Left lung (tissue), 14 donors: Measurements from ENCODE around the gene ZNF425. TPM values are rescaled to one million over a fixed set of nuclear protein-coding genes. Genes with fewer than 3 reads are reported as not detected.

Experiments
- ATAC-seq: fragments of 200-7000 bp; cut with Tn5 transposase; one replicate; pipeline ENCODE4 v1.9.1; 2020; ENCODE audit warnings: moderate library complexity
- DNase-seq, 4 donors: peaks; one replicate each; pipeline ENCODE4 v3.0.0-alpha.2; 2013 to 2020
- H3K27ac ChIP-seq, 2 donors: fragments of 200-600 bp; sonication (generic) in 1 of 2; one replicate each; pipeline versions ENCODE4 v1.5.0 to v1.8.0; 2020 to 2021
- H3K27me3 ChIP-seq, 2 donors: fragments of 200-600 bp; sonication (generic) in 1 of 2; one replicate each; pipeline versions ENCODE4 v1.5.0 to v1.8.0; 2020 to 2021
- H3K36me3 ChIP-seq, 2 donors: fragments of 200-600 bp; sonication (generic) in 1 of 2; one replicate each; pipeline versions ENCODE4 v1.5.0 to v1.8.0; 2020 to 2021
- H3K4me1 ChIP-seq, 2 donors: fragments of 200-600 bp; one replicate each; pipeline ENCODE4 v1.8.0; 2021
- H3K4me3 ChIP-seq, 2 donors: fragments of 200-600 bp; sonication (generic) in 1 of 2; one replicate each; pipeline versions ENCODE4 v1.5.0 to v1.8.0; 2020 to 2021; ENCODE audit warnings: mild to moderate bottlenecking in 1 of 2
- H3K9me3 ChIP-seq, 2 donors: fragments of 200-600 bp; sonication (generic) in 1 of 2; one replicate each; pipeline versions ENCODE4 v1.5.0 to v1.8.0; 2020 to 2021
- CTCF ChIP-seq, 2 donors: fragments of 200-600 bp; sonication (generic) in 1 of 2; IDR thresholded peaks; one replicate each; pipeline versions ENCODE4 v1.5.0 to v1.8.0; 2021; ENCODE audit warnings: antibody characterized with exemption in 2 of 2
- intact Hi-C, 2 donors: fragments of 100-400 bp; cut with DNase I; formaldehyde crosslinking; loops; one replicate each; pipeline versions ENCODE4 v1.11.2 to v1.14.2; 2022
- long read RNA-seq, 12 donors: library from polyadenylated mRNA in 2 of 12; unstranded in 2 of 12; transcript quantifications; one replicate each; pipeline ENCODE4 v2.0.0 and lab custom pipeline, GENCODE V29; 2019 to 2026
- polyA plus RNA-seq, 6 donors: library from polyadenylated mRNA; unstranded; fragments of 120-200 nt; gene quantifications; one replicate each; pipeline ENCODE4 v1.2.1, GENCODE V29; 2013; ENCODE audit not compliant: insufficient read length in 6 of 6
- total RNA-seq, 2 donors: library from RNA; stranded (reverse); fragmentation: NEBNext Ultra II Directional; extraction: Animal tissue kit (Norgen Biotek cat#: 25700); gene quantifications; one replicate each; pipeline ENCODE4 v1.2.1, GENCODE V29; 2021
- donor health status: DM: no; HTN: yes; CAD: no.
- donor health status: DM: no; HTN: no; CAD: no.

Gene ZNF425
- total RNA-seq, result 1 to 10 TPM; 1.3 to 1.5 TPM
- 1 to 10 TPM; 4.0 to 5.4 (median 4.6) TPM for polyA plus RNA-seq
- long read RNA-seq, donor 1, partial matches to known transcripts, result 0 of 2 reads
- long read RNA-seq, donor 1, other reads (novel, unspliced or antisense), result 0 of 2 reads
- long read RNA-seq, donor 2, partial matches to known transcripts, result 0 of 2 reads
- long read RNA-seq, donor 2, other reads (novel, unspliced or antisense), result 0 of 2 reads
- long read RNA-seq, donor 3, partial matches to known transcripts, result 0 of 2 reads
- long read RNA-seq, donor 3, other reads (novel, unspliced or antisense), result 0 of 2 reads
- long read RNA-seq, donor 4, result 0 reads
- long read RNA-seq, donor 5, partial matches to known transcripts, result 0 of 1 reads
- long read RNA-seq, donor 5, other reads (novel, unspliced or antisense), result 0 of 1 reads
- long read RNA-seq, donor 6, partial matches to known transcripts, result 0 of 2 reads
- long read RNA-seq, donor 6, other reads (novel, unspliced or antisense), result 0 of 2 reads
- long read RNA-seq, donor 7, partial matches to known transcripts, result 0 of 2 reads
- long read RNA-seq, donor 7, other reads (novel, unspliced or antisense), result 0 of 2 reads
- long read RNA-seq, donor 8, result 0 reads
- long read RNA-seq, donor 9, result 0 reads
- long read RNA-seq, donor 10, partial matches to known transcripts, result 0 of 1 reads
- long read RNA-seq, donor 10, other reads (novel, unspliced or antisense), result 0 of 1 reads
- long read RNA-seq, donor 11, partial matches to known transcripts, result 0 of 4 reads
- long read RNA-seq, donor 11, other reads (novel, unspliced or antisense), result 0 of 4 reads
- long read RNA-seq, donor 12, partial matches to known transcripts, result 0 of 6 reads
- long read RNA-seq, donor 12, other reads (novel, unspliced or antisense), result 5 of 6 reads

GRCh38 chr7:149125863-149126661, at the start of gene ZNF425:
Gene ZNF425, minus strand, starts transcription at chr7:149126324. Its CDS starts 111 bp downstream, at chr7:149126213.
- Histone ChIP-seq H3K27ac (peak within 1 kb of the TSS; percentile 94 to 97), H3K9me3 (peaks cover 0 to 11% of the 10 kb centered on the region in 2 donors), H3K36me3 (peaks cover 0 to 16% of the 10 kb centered on the region in 2 donors), H3K4me3 (peak within 1 kb of the TSS; percentile 79 to 85), H3K27me3 (no peaks in the 10 kb centered on the region), H3K4me1 (peaks cover 3 to 22% of the 10 kb centered on the region in 2 donors)
- ATAC-seq (peak; percentile 97), DNase-seq (peak; percentile 91 to 100 (median 95))
- peak; percentile 94 to 97 for TF ChIP-seq CTCF (IDR thresholded peaks at IDR 0.05)
- intact Hi-C loops, result no loop called here

DNA sequence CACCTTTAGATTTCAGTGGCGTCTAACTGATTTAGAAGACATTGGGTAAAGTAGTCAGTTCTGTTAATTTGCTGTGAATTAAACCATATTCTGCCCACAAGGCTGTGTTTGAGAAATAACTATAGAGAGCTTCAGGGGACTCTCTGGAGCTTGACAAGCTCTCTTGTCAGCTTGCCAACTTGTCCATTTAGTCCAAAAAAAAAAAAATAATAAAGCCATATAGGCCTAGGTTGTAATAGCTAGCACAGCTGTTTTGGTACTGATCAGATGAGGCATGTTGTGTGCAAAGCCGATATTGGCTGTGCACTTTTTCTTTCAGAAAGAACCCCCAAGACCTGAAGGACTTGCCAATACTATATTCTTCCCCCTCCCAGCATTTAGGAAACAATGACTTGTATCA, 49.0 kb upstream of the ZNF425 start:
- Histone ChIP-seq H3K36me3 (peaks cover 0 to 91% of the 10 kb centered on the region in 2 donors), H3K4me3 (no peak overlapping the region), H3K4me1 (peaks cover 0 to 7% of the 10 kb centered on the region in 2 donors), H3K27me3 (no peaks in the 10 kb centered on the region), H3K9me3 (no peaks in the 10 kb centered on the region), H3K27ac (no peak overlapping the region)
- intact Hi-C loops, result no loop called here
- DNase-seq (no peak), ATAC-seq (no peak)
- no peak for TF ChIP-seq CTCF (IDR thresholded peaks at IDR 0.05)

DNA sequence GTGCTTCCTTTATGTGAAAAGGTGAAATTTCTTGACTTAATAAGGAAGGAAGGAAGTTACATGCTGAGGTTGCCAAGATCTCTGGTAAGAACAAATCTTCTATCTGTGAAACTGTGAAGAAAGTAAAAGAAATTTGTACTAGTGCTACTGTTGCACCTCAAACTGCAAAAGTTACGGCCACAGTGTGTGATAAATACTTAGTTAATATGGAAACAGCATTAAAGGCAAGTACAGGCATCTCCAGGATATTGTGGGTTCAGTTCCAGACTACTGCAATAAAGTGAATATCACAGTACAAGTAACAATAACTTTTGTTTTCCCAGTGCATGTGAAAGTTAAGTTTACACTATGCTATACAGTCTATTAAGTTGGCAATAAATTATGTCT, 46.4 kb upstream of the ZNF425 start:
- TF ChIP-seq CTCF (IDR thresholded peaks at IDR 0.05), result no peak
- no peak overlapping the region for H3K4me3 ChIP-seq
- intact Hi-C loops, result no loop called here
- H3K27ac ChIP-seq, result peak overlapping the region in 1 of 2 donors; percentile 79
- peaks cover 0 to 7% of the 10 kb centered on the region in 2 donors for H3K4me1 ChIP-seq
- ATAC-seq, result no peak
- H3K36me3 ChIP-seq, result peaks cover 0 to 91% of the 10 kb centered on the region in 2 donors
- H3K9me3 ChIP-seq, result no peaks in the 10 kb centered on the region
- H3K27me3 ChIP-seq, result no peaks in the 10 kb centered on the region
- DNase-seq, result no peak

DNA sequence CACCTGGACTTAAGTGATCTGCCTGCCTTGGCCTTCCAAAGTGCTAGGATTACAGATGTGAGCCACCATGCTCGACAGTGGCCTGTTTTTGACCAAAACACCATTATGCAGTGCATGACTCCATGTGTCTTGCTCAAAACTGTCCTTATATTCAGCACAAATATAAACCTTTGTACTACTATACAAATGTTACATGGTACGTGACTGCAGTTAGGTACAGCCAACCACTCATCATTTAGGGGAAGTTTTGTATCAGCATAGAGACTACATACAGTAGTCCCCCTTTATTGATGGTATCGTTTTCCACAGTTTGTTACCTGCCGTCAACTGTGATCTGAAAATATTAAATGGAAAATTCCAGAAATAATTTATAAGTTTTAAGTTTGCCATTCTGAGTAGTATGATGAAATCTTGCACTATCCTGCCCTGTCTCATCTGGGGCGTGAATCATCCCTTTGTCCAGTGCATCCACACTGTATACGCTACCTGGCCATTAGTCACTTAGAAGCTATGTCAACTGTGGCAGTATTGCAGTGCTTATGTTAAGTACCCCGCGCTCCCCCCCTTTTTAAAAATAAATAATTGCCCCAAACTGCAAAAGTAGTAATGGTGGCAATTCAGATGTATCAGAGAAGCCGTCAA, 45.9 kb upstream of the ZNF425 start:
- Histone ChIP-seq H3K4me3 (no peak overlapping the region), H3K36me3 (peaks cover 0 to 91% of the 10 kb centered on the region in 2 donors), H3K4me1 (peaks cover 0 to 7% of the 10 kb centered on the region in 2 donors), H3K27me3 (no peaks in the 10 kb centered on the region), H3K9me3 (no peaks in the 10 kb centered on the region), H3K27ac (peak overlapping the region in 1 of 2 donors; percentile 79)
- DNase-seq (no peak), ATAC-seq (peak; percentile 86)
- intact Hi-C loops, result no loop called here
- no peak for TF ChIP-seq CTCF (IDR thresholded peaks at IDR 0.05)
